Activated CD8-positive, alpha-beta T cell treated with anti-CD3 and anti-CD28 coated beads, Interleukin-2, amount 10 ng/mL, durations not matched to agents 7 days and 5 days (primary cell): ENCODE measurements around the gene BRWD1. TPM values are rescaled to one million over a fixed set of nuclear protein-coding genes. Genes with fewer than 3 reads are reported as not detected.
"Not testable (repeated sequence)": the region's sequence is repeated elsewhere in the genome, so short reads cannot be mapped to it uniquely, and the experiment has no call there.

Source experiments
- ATAC-seq: fragments of 150-1000 bp; cut with Tn5 transposase; one replicate; pipeline ENCODE4 v1.10.0; 2021; ENCODE audit warnings: moderate library complexity
- CTCF ChIA-PET: fragments of 350-600 bp; sonication (Branson Sonifier 250); formaldehyde crosslinking; loops from one replicate; lab custom pipeline; 2021; ENCODE audit warnings: antibody characterized with exemption; lab: Charles Lee
- POLR2A ChIA-PET: fragments of 350-600 bp; sonication (Branson Sonifier 250); formaldehyde crosslinking; loops from one replicate; lab custom pipeline; 2021; ENCODE audit warnings: antibody characterized with exemption; lab: Charles Lee
- DNase-seq: peaks from one replicate; pipeline ENCODE4 v3.0.0-alpha.2; 2020
- H3K27ac Mint-ChIP-seq: one replicate; pipeline ENCODE4 v1.8.0; 2021; ENCODE audit warnings: mild to moderate bottlenecking, mixed read lengths
- H3K27me3 Mint-ChIP-seq: one replicate; pipeline ENCODE4 v1.8.0; 2021; ENCODE audit warnings: low read depth, mixed read lengths
- H3K36me3 Mint-ChIP-seq: one replicate; pipeline ENCODE4 v1.8.0; 2021; ENCODE audit warnings: low read depth, mixed read lengths
- H3K4me1 Mint-ChIP-seq: one replicate; pipeline ENCODE4 v1.8.0; 2021; ENCODE audit warnings: low read depth, mixed read lengths
- H3K4me3 Mint-ChIP-seq: one replicate; pipeline ENCODE4 v1.8.0; 2021; ENCODE audit warnings: mild to moderate bottlenecking, mixed read lengths
- H3K9me3 Mint-ChIP-seq: one replicate; pipeline ENCODE4 v1.8.0; 2022; ENCODE audit warnings: mixed read lengths; ENCODE audit not compliant: insufficient read depth
- total RNA-seq, 2 experiments: library from RNA; stranded (reverse); gene quantifications; one replicate each; pipeline ENCODE4 v1.2.3, GENCODE V29; 2021

Gene BRWD1
- total RNA-seq, 2 experiments from 2014 or later = 31.9 to 36.0 TPM

DNA sequence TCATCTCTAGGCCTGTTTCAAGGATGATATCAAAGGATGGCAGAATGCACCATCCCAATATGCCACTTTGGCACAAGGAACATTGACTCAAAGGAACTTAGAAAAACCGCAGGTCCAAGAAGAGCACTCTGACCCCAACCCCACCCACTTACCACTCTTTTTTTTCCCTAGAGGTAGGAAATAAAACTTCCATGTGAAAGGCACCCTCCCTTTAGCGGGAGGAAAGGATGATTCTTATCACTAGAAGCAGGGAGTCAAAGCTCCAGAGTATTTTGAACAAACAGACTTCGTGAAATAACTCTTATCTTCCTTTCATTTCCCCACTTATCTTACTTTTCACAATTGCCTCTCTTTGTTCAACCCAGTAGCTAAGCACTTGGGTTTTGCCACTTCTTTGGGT, 152.4 kb downstream of the BRWD1 start:
- ChIA-PET CTCF (no interaction called here), POLR2A (no interaction called here)
- ATAC-seq (no peak), DNase-seq (no peak)
- Mint-ChIP-seq H3K4me3 (no peak overlapping the region), H3K27me3 (peaks cover 8% of the 10 kb centered on the region), H3K9me3 (peaks cover 8% of the 10 kb centered on the region), H3K27ac (no peak overlapping the region), H3K4me1 (no peaks in the 10 kb centered on the region), H3K36me3 (no peaks in the 10 kb centered on the region)

GRCh38 chr21:39159342-39160063, 153.9 kb downstream of the BRWD1 start:
- peaks cover 5% of the 10 kb centered on the region for H3K27me3 Mint-ChIP-seq
- no peaks in the 10 kb centered on the region for H3K4me1 Mint-ChIP-seq
- DNase-seq (no peak), ATAC-seq (no peak)
- POLR2A ChIA-PET = no interaction called here
- peaks cover 8% of the 10 kb centered on the region for H3K9me3 Mint-ChIP-seq
- no peak overlapping the region for H3K27ac Mint-ChIP-seq
- CTCF ChIA-PET = no interaction called here
- H3K36me3 Mint-ChIP-seq = no peaks in the 10 kb centered on the region
- H3K4me3 Mint-ChIP-seq = no peak overlapping the region

DNA sequence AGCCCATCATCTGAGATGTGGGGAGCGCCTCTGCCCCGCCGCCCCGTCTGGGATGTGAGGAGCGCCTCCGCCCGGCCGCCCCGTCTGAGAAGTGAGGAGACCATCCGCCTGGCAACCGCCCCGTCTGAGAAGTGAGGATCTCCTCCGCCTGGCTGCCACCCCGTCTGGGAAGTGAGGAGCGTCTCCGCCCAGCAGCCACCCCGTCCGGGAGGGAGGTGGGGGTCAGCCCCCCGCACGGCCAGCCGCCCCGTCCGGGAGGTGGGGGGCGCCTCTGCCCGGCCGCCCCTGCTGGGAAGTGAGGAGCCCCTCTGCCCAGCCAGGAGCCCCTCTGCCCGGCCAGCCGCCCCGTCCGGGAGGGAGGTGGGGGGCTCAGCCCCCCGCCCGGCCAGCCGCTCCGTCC, 156.2 kb downstream of the BRWD1 start:
- H3K4me3 Mint-ChIP-seq, POLR2A ChIA-PET, H3K4me1 Mint-ChIP-seq, H3K27ac Mint-ChIP-seq, H3K36me3 Mint-ChIP-seq, CTCF ChIA-PET, ATAC-seq, H3K9me3 Mint-ChIP-seq, H3K27me3 Mint-ChIP-seq, DNase-seq: not testable (repeated sequence)

DNA sequence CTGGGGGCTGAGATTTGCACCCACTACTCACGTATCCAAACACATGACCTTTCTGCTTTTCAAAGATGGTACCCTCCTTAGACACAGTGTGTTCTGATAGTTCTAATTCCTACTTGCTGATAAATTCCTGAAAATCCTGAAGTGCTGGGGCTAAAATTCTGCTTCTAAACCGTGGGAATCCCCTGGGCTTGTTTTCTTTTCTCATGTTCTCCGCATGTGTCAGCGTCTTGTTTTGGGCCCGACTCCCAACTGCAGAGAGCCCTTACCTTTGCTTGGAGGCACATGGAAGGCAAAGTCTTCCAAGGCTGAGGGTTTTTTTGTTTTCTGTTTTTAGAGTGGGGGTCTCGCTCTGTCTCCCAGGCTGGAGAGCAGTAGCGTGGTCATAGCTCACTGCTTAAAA, 157.4 kb downstream of the BRWD1 start:
- DNase-seq (no peak), ATAC-seq (no peak)
- ChIA-PET CTCF (no interaction called here), POLR2A (no interaction called here)
- Mint-ChIP-seq H3K27ac (no peak overlapping the region), H3K27me3 (no peaks in the 10 kb centered on the region), H3K4me1 (no peaks in the 10 kb centered on the region), H3K9me3 (no peaks in the 10 kb centered on the region), H3K36me3 (no peaks in the 10 kb centered on the region), H3K4me3 (no peak overlapping the region)

DNA sequence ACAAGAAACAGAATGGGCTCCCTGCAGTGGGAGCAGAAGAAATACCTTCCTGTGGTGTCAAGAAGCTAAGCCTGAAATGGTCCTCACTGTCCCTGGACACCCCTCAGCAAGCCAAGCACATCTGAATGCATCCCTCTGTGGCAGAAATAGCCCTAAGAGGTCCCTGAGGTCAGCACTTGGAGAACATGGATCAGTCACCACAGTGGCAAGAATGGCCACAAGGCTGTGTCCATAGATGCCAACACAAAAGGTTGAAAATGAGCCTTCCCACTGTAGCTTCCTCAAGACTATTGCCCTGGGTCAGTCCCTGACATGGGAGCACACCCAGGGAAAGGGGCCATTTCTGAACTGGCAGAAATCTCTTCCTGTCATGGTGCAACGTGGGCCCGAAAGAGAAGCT, 157.9 kb downstream of the BRWD1 start:
- H3K4me1 Mint-ChIP-seq = no peaks in the 10 kb centered on the region
- no peak overlapping the region for H3K4me3 Mint-ChIP-seq

GRCh38 chr21:39153842-39154241, 159.6 kb downstream of the BRWD1 start:
- Mint-ChIP-seq H3K36me3 (no peaks in the 10 kb centered on the region), H3K27me3 (peaks cover 2% of the 10 kb centered on the region), H3K4me3 (no peak overlapping the region), H3K27ac (no peak overlapping the region), H3K9me3 (no peaks in the 10 kb centered on the region), H3K4me1 (no peaks in the 10 kb centered on the region)
- ChIA-PET POLR2A (no interaction called here), CTCF (no interaction called here)
- DNase-seq = no peak
- ATAC-seq = no peak

More for the DNA sequence above, 157.9 kb downstream of the BRWD1 start:
- Mint-ChIP-seq H3K9me3 (no peaks in the 10 kb centered on the region), H3K27me3 (no peaks in the 10 kb centered on the region), H3K27ac (no peak overlapping the region), H3K36me3 (no peaks in the 10 kb centered on the region)
- no peak for ATAC-seq
- no peak for DNase-seq
- ChIA-PET CTCF (no interaction called here), POLR2A (no interaction called here)

GRCh38 chr21:39153373-39153772, 160.1 kb downstream of the BRWD1 start:
- peaks cover 2% of the 10 kb centered on the region for H3K27me3 Mint-ChIP-seq
- no peaks in the 10 kb centered on the region for H3K9me3 Mint-ChIP-seq
- ATAC-seq (no peak), DNase-seq (no peak)
- H3K4me3 Mint-ChIP-seq = no peak overlapping the region
- no peaks in the 10 kb centered on the region for H3K4me1 Mint-ChIP-seq
- POLR2A ChIA-PET = interaction anchor here (0.5 kb wide), 1 partner anchor 260 kb away, joined by 3 read pairs; no protein-coding TSS in a partner anchor
- CTCF ChIA-PET = no interaction called here
- H3K27ac Mint-ChIP-seq = no peak overlapping the region
- no peaks in the 10 kb centered on the region for H3K36me3 Mint-ChIP-seq

DNA sequence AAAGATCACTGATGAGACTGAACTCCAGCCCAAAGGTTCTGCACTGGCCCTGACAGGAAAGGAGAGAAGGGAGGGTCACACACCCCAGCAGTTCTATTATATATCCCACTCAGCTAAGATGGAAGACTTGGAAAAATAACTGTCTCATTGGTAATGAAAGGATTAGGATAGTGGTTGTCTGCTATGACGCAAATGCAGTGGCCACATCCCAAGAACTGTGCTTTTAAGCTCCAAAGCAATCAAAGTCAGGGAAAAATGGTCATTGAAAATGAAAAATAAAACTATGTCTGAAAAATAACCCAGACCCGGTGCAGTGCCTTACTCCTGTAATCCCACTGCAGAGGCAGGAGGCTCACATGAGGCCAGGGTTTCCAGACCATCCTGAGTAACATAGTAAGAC, 161.2 kb downstream of the BRWD1 start:
- peaks cover 2% of the 10 kb centered on the region for H3K27me3 Mint-ChIP-seq
- H3K36me3 Mint-ChIP-seq = no peaks in the 10 kb centered on the region
- DNase-seq (no peak), ATAC-seq (no peak)
- ChIA-PET CTCF (interaction anchor here (2.4 kb wide), 1 partner anchor 15 kb away, joined by 6 read pairs; no protein-coding TSS in a partner anchor), POLR2A (no interaction called here)
- no peak overlapping the region for H3K4me3 Mint-ChIP-seq
- no peaks in the 10 kb centered on the region for H3K9me3 Mint-ChIP-seq
- H3K4me1 Mint-ChIP-seq = no peaks in the 10 kb centered on the region
- H3K27ac Mint-ChIP-seq = no peak overlapping the region

GRCh38 chr21:39150877-39151276, 162.6 kb downstream of the BRWD1 start:
- no peaks in the 10 kb centered on the region for H3K9me3 Mint-ChIP-seq
- ChIA-PET POLR2A (interaction anchor here (0.5 kb wide), 1 partner anchor 567 kb away, joined by 3 read pairs; no protein-coding TSS in a partner anchor), CTCF (interaction anchor here (1.2 to 2.4 kb wide), 2 partner anchors 13 to 26 kb away, joined by 3 to 6 read pairs; no protein-coding TSS in a partner anchor)
- no peaks in the 10 kb centered on the region for H3K36me3 Mint-ChIP-seq
- H3K4me1 Mint-ChIP-seq = no peaks in the 10 kb centered on the region
- H3K27ac Mint-ChIP-seq = no peak overlapping the region
- H3K27me3 Mint-ChIP-seq = peaks cover 5% of the 10 kb centered on the region
- ATAC-seq (no peak), DNase-seq (no peak)
- no peak overlapping the region for H3K4me3 Mint-ChIP-seq

DNA sequence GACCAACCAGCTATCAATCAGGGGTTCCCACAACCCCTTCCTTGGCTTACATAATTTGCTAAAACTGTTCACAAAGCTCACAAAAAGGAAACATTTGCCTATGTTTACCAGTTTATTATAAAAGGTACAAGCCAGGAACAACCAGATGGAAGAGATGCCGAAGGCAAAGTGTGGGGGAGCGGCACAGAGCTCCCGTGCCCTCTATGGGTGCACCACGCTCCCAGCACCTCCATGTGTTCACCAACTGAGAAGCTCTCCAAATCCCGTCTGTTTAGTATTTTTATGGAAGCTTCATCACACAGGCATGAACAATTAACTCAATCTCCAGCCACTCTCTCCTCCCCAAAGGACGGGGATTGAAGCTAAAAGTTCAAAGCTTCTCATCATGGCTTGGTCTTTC, 163.1 kb downstream of the BRWD1 start:
- ATAC-seq = no peak
- Mint-ChIP-seq H3K4me1 (no peaks in the 10 kb centered on the region), H3K9me3 (no peaks in the 10 kb centered on the region), H3K27ac (no peak overlapping the region), H3K36me3 (no peaks in the 10 kb centered on the region), H3K27me3 (peaks cover 5% of the 10 kb centered on the region), H3K4me3 (no peak overlapping the region)
- ChIA-PET CTCF (interaction anchor here (1.2 to 2.4 kb wide), 2 partner anchors 13 to 26 kb away, joined by 3 to 6 read pairs; no protein-coding TSS in a partner anchor), POLR2A (no interaction called here)
- DNase-seq = no peak

GRCh38 chr21:39149882-39150281, 163.6 kb downstream of the BRWD1 start:
- ATAC-seq (no peak), DNase-seq (no peak)
- POLR2A ChIA-PET = no interaction called here
- no peaks in the 10 kb centered on the region for H3K36me3 Mint-ChIP-seq
- CTCF ChIA-PET = interaction anchor here (1.2 to 2.4 kb wide), 2 partner anchors 12 to 25 kb away, joined by 3 to 6 read pairs; no protein-coding TSS in a partner anchor
- no peaks in the 10 kb centered on the region for H3K4me1 Mint-ChIP-seq
- H3K4me3 Mint-ChIP-seq = no peak overlapping the region
- H3K9me3 Mint-ChIP-seq = peaks cover 2% of the 10 kb centered on the region
- H3K27me3 Mint-ChIP-seq = peaks cover 5% of the 10 kb centered on the region
- no peak overlapping the region for H3K27ac Mint-ChIP-seq

- Mint-ChIP-seq H3K36me3 (no peaks in the 10 kb centered on the region), H3K4me1 (no peaks in the 10 kb centered on the region), H3K9me3 (peaks cover 3% of the 10 kb centered on the region), H3K27me3 (peaks cover 5% of the 10 kb centered on the region), H3K27ac (no peak overlapping the region), H3K4me3 (no peak overlapping the region)
- no peak for ATAC-seq
- CTCF ChIA-PET = no interaction called here
- no peak for DNase-seq
- POLR2A ChIA-PET = no interaction called here
Measured at GRCh38 chr21:39148975-39149374, 164.5 kb downstream of the BRWD1 start.
